Stimulated activated CD8-positive, alpha-beta memory T cell treated with anti-CD3 and anti-CD28 coated beads, Interleukin-15, amount 100 ng/mL, for 1 hour (primary cell): Measurements from ENCODE around the gene DDX4.
"Not testable (repeated sequence)": the region's sequence is repeated elsewhere in the genome, so short reads cannot be mapped to it uniquely, and the experiment has no call there.

Experiments used
- DNase-seq: peaks from one replicate; pipeline ENCODE4 v3.0.0-alpha.2; 2020; ENCODE audit warnings: low read depth

The DDX4 gene

GRCh38 chr5:55737793-55738192, at the start of gene DDX4:
Gene DDX4, plus strand, starts transcription at chr5:55738061. Its CDS starts 903 bp downstream, at chr5:55738964.
- DNase-seq = no peak

- DNase-seq = no peak
Observed at GRCh38 chr5:55691265-55692105, 46.4 kb upstream of the DDX4 start.

- no peak for DNase-seq
Observed at GRCh38 chr5:55692106-55692417, 45.8 kb upstream of the DDX4 start.

DNA sequence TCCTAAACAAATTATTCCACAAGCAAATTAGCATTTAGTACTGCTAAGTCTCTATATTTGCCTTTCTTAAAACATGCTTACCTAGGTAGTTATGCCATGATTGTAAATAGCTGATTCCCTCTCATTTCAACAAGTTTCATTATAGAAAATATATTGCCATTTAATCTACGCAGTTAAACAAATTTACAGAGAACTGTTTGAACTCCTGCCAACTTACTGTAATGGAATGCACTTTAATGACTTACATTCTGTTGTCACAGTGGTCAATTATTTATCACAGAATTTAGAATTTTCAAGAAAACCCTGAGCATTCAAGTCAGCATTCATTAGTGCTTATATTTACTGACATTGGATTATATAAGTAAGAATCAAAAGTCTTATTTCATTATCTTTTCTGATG, 45.4 kb upstream of the DDX4 start:
- no peak for DNase-seq

DNA sequence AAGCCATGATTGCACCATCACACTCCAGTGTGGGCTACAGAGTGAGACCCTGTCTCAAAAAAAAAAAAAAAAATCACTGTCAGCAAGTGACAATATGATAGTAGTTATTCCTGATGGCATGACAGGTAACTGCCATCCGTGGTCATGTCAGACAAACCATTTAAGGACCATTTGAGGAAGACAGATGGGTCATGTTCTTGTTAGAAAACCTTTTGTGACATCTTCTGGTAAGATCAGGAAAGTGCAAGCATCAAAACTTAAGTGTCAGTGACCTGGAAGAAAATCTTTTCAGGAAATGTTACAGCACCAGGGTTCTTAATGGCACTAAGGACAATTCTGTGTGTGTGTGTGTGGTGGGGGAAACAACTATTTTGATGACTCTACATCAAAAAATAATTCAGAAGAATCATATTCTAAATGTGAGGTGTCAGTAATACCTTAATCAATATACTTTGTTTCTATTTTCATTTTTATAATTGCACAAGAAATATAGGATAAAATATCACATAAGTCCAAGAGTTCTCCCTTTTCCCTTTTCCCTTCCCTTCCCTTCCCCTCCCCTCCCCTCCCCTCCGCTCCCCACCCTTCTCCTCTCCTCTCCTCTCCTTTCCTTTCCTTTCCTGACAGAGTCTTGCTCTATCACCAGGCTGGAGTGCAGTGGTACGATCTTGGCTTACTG, 43.6 kb upstream of the DDX4 start:
- no peak for DNase-seq

- DNase-seq = not testable (repeated sequence)
Observed at GRCh38 chr5:55696704-55697103, 41.2 kb upstream of the DDX4 start.

- DNase-seq = no peak
Observed at GRCh38 chr5:55699041-55699688, 38.7 kb upstream of the DDX4 start.

DNA sequence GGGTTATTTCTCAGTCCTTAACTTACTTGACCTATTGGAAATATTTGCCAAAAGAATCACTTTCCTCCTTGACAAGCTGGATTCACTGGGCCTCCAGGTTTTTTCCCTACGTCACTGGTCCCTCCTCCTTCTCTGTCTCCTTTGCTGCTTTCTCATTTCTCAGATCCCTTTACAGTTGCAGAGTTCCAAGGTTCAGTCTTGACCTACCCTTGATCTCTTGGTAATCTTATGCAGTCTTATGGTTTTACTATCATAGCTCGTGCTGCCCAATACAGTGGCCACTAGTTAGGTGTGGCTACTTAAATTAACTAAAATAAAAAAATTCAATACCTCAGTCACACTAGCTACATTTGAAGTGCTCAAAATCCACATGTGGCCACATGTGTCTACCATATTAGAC, 37.1 kb upstream of the DDX4 start:
- DNase-seq = no peak

- no peak for DNase-seq
Observed at GRCh38 chr5:55701462-55702103, 36.3 kb upstream of the DDX4 start.

GRCh38 chr5:55702598-55703345, 35.1 kb upstream of the DDX4 start:
- DNase-seq = no peak

GRCh38 chr5:55706230-55706629, 31.6 kb upstream of the DDX4 start:
- no peak for DNase-seq

DNA sequence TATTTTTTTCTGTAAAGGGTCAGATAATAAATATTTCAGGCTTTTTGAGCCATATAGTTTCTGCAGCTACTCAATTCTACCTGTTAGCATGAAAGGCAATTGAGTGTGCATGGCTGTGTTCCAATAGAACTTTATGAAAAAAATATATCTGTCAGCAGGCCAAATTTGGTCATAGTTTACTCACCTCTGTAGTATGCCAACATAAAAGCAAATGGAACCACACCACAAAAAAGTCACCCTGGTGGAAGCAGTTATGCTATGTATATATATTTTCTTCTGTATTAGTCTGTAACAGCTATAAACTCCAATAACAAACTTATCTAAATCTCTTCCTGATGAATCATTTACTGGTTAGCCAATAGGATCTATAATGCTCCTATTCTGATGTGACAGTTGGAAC, 29.1 kb upstream of the DDX4 start:
- DNase-seq = no peak

DNA sequence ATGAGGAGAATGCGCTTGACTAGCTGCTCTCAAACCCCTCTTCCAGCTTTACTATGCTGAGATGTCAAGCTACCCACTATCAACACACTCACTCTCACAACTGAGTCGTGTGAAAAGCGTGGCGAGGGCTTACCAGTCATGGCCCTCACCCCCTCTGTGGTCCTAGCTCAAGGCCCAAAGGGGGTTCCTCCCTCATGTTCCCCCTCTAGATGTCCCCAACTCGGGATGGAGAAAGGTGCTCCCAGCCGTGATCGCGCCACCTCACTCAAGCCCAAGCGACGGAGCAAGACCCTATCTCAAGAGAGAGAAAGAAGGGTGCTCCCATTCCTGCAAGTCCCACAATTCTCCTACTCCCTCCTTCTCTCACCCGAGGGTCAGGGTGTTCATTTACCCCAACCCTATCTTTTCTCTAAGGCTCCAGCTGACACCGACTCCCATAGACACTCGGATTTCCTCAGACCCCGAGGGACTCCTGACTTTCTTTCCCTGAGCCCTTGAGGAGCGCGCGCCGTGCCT, 26.3 kb upstream of the DDX4 start:
- no peak for DNase-seq

DNA sequence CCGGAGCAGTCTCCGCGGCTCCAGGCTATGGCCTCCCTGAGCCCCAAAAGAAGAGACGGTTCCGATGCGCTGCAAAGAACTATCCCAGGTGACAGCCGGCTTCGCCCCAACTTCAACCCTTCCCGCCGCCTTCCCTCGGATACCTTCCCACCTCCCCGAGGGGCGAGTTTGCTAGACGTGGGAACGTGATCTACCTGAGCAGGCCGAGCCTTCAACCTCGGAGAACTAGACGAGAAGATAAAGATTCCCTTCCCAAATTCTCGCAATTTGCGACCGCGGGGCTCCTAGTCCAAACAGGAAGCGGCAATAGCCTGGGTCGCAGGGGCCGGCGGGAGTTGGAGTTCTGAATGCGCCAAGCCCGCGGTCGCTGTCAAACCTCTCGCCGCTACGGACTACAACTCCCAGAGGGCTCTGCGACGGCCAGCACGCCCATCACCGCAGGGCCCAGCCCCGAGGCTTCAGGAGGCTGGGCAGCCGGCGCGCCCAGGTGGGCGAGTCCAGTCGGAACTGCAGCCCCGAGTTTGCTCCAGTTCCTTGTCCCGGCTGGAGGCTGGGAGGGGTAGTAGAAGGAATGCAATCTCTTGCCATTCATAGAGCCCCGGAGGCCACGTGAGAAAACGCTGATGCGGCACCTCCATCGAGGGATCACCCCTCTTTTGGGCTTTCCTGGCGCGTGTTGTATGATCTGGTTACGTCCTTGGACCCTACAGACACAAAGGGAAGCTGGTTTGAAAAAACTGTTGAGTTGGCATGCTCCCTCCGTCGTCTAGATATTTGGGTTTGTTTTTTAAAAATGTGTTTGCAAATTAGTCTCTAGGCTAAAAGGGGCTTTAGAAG, 25.6 kb upstream of the DDX4 start, which contains the start of gene SLC38A9:
TSS of gene SLC38A9 (minus strand) at position 302 of the 837 bp plus-strand sequence. CDS start 14,366 bp downstream, outside the sequence.
- DNase-seq = peak; percentile 88

DNA sequence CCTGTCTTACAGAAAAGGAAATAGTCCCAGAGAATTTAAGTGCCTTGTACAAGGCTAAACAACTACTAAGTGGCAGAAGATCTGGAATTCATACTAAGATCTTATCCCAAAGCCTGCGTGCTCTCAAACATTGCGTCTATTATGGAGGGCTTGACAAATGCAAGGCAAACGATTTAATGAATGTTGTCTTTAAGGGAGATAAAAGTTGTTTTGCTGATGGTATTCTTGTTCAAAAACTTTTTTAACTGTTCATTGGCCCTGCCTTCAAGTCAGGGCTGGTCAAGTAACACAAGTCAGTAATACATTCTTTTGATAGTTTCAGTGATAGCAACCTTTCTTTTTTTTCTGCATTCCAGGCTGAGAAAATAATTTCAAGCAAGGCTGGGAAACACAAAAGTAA, 24.0 kb upstream of the DDX4 start:
- DNase-seq = no peak

GRCh38 chr5:55714339-55714738, 23.5 kb upstream of the DDX4 start:
- no peak for DNase-seq

DNA sequence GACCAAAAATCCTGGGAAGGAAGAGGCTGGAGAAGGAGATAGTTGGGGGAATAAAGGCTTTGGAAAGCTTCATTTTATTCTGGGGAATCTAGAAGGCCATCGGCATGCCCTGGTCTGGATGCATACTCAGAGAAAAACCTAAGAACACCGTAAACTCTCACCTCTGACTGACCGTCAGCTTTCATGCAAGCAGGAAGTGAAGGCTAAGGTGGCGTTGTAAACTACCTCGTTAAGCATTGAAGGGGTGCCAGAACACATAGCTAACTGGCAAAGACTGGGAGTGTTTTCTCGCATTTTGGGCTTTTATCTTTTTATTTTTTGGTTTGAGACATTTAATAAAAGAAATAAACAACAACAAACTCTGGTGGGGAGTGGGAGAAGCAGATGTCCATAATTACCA, 23.1 kb upstream of the DDX4 start:
- DNase-seq = no peak

DNA sequence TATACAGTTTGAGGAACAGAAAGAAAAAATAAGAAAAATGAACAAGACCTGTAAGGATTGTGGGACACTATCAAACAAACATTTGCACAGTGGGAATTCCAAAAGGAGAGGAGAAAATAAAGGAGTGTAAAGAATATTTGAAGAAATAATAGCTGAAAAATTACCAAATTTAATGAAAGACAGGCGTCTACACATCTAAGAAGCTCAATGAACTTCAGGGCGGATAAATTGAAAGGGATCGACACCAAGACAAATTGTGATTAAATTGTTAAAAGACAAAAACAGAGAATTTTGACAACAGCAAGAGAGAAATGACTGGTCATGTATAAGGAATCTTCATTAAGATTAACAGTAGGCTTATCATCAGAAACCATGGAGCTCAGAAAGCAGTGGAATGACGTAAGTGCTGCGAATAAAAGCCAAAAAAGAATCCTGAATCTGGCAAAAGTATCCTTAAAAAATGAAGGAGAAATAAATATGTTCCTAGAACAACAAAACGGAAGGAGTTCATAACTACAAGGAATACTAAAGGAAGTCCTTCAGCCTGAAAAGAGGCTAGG, 22.3 kb upstream of the DDX4 start:
- no peak for DNase-seq

DNA sequence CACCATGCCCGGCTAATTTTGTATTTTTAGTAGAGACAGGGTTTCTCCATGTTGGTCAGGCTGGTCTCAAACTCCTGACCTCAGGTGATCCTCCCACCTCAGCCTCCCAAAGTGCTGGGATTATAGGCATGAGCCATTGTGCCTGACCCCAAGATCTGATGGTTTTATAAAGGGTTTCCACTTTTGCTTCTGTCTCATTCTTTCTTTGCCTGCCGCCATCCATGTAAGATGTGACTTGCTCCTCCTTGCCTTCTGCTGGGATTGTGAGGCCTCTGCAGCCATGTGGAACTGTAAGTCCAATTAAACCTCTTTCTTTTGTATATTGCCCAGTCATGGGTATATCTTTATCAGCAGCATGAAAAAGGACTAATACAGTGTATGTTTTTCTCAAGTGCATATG, 18.8 kb upstream of the DDX4 start:
- DNase-seq = not testable (repeated sequence)

DNA sequence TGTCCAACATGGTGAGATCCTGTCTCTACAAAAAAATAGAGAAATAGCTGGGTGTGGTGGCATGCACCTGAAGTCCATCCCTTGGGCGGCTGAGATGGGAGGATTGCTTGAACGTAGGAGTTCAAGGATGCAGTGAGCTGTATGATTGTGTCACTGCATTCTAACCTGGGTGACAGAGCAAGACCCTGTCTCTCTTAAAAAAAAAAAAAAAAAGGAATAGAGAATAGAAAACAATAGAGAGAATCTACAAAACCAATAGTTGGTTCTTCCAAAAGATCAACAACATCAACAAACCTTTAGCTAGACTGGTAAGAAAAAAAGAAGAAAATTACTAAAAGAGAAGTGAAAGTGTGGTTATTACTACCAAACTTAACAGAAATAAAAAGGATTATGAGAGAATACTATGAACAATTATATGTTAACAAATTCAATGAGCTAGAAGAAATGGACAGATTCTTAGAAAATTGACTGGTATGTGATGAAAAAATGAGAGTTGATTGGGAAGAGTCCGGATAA, 17.6 kb upstream of the DDX4 start:
- no peak for DNase-seq
